ENCODE results near the gene CIB4. TPM values are rescaled to one million over a fixed set of nuclear protein-coding genes. Genes with fewer than 3 reads are reported as not detected.
A peak's percentile ranks its signal among the peaks of the same experiment; 100 is the strongest.
"Not testable (repeated sequence)": the region's sequence is repeated elsewhere in the genome, so short reads cannot be mapped to it uniquely, and the experiment has no call there.

Gene CIB4
- total and polyA plus RNA-seq, 5 donors, result not detected

- 79% methylated on average over 5 of the region's 5 CpGs for WGBS
- H3K27ac ChIP-seq (ENCODE audit: low read length), result no peak overlapping the region
- H3K9me3 ChIP-seq (ENCODE audit: control insufficient read depth, low read length), result no peaks in the 10 kb centered on the region
- H3K4me1 ChIP-seq (ENCODE audit: control insufficient read depth, insufficient read depth, low read length), result no peaks in the 10 kb centered on the region
- intact Hi-C loops (cut with DNase I), result loop anchor here in 1 of 4 donors (10.0 kb wide), 1 partner anchor 67 kb away; no protein-coding TSS in a partner anchor
- H3K27me3 ChIP-seq (ENCODE audit: control insufficient read depth, insufficient read depth), result no peaks in the 10 kb centered on the region
- no peak for DNase-seq
- H3K4me3 ChIP-seq (ENCODE audit: low read length), result no peak overlapping the region
- ATAC-seq, result no peak
These were observed 69.8 kb downstream of the CIB4 start for GRCh38 chr2:26571316-26571715.

GRCh38 chr2:26570083-26570430, 71.1 kb downstream of the CIB4 start:
- Histone ChIP-seq H3K4me3 (ENCODE audit: low read length) (no peak overlapping the region), H3K27ac (ENCODE audit: low read length) (no peak overlapping the region), H3K27me3 (ENCODE audit: control insufficient read depth, insufficient read depth) (no peaks in the 10 kb centered on the region), H3K4me1 (ENCODE audit: control insufficient read depth, insufficient read depth, low read length) (no peaks in the 10 kb centered on the region), H3K9me3 (ENCODE audit: control insufficient read depth, low read length) (no peaks in the 10 kb centered on the region)
- ATAC-seq, result no peak
- intact Hi-C loops (cut with DNase I), result loop anchor here in 1 of 4 donors (10.0 kb wide), 1 partner anchor 65 kb away; no protein-coding TSS in a partner anchor
- 78% methylated on average over 8 of the region's 8 CpGs for WGBS
- DNase-seq, result no peak

GRCh38 chr2:26569216-26570082, 71.7 kb downstream of the CIB4 start:
- Histone ChIP-seq H3K27me3 (ENCODE audit: control insufficient read depth, insufficient read depth) (no peaks in the 10 kb centered on the region), H3K27ac (ENCODE audit: low read length) (no peak overlapping the region), H3K4me1 (ENCODE audit: control insufficient read depth, insufficient read depth, low read length) (no peaks in the 10 kb centered on the region), H3K9me3 (ENCODE audit: control insufficient read depth, low read length) (no peaks in the 10 kb centered on the region), H3K4me3 (ENCODE audit: low read length) (no peak overlapping the region)
- intact Hi-C loops (cut with DNase I), result loop anchor here in 1 of 4 donors (10.0 kb wide), 1 partner anchor 65 kb away; no protein-coding TSS in a partner anchor
- ATAC-seq (no peak), DNase-seq (no peak)
- WGBS, result 72% methylated on average over 12 of the region's 12 CpGs

- H3K9me3 ChIP-seq (ENCODE audit: control insufficient read depth, low read length), result no peaks in the 10 kb centered on the region
- no peaks in the 10 kb centered on the region for H3K4me1 ChIP-seq (ENCODE audit: control insufficient read depth, insufficient read depth, low read length)
- no peaks in the 10 kb centered on the region for H3K27me3 ChIP-seq (ENCODE audit: control insufficient read depth, insufficient read depth)
- no peak overlapping the region for H3K4me3 ChIP-seq (ENCODE audit: low read length)
- intact Hi-C loops (cut with DNase I), result no loop called here
- H3K27ac ChIP-seq (ENCODE audit: low read length), result no peak overlapping the region
- 77% methylated on average over 7 of the region's 7 CpGs for WGBS
- DNase-seq (no peak), ATAC-seq (no peak)
These were observed 72.9 kb downstream of the CIB4 start for GRCh38 chr2:26568076-26568890.

- 64% methylated on average over 3 of the region's 3 CpGs for WGBS
- DNase-seq (no peak), ATAC-seq (no peak)
- H3K27ac ChIP-seq (ENCODE audit: low read length), result no peak overlapping the region
- no peak overlapping the region for H3K4me3 ChIP-seq (ENCODE audit: low read length)
- no peaks in the 10 kb centered on the region for H3K4me1 ChIP-seq (ENCODE audit: control insufficient read depth, insufficient read depth, low read length)
- H3K27me3 ChIP-seq (ENCODE audit: control insufficient read depth, insufficient read depth), result no peaks in the 10 kb centered on the region
- no peaks in the 10 kb centered on the region for H3K9me3 ChIP-seq (ENCODE audit: control insufficient read depth, low read length)
- intact Hi-C loops (cut with DNase I), result no loop called here
These were observed 73.6 kb downstream of the CIB4 start for GRCh38 chr2:26567534-26567933.

GRCh38 chr2:26566731-26567130, 74.4 kb downstream of the CIB4 start:
- 82% methylated on average over 1 of the region's 1 CpG for WGBS
- DNase-seq; H3K4me3 ChIP-seq (ENCODE audit: low read length); H3K4me1 ChIP-seq (ENCODE audit: control insufficient read depth, insufficient read depth, low read length); ATAC-seq; intact Hi-C loops (cut with DNase I); H3K27me3 ChIP-seq (ENCODE audit: control insufficient read depth, insufficient read depth); H3K27ac ChIP-seq (ENCODE audit: low read length); H3K9me3 ChIP-seq (ENCODE audit: control insufficient read depth, low read length): not testable (repeated sequence)

- no peaks in the 10 kb centered on the region for H3K9me3 ChIP-seq (ENCODE audit: control insufficient read depth, low read length)
- no peaks in the 10 kb centered on the region for H3K4me1 ChIP-seq (ENCODE audit: control insufficient read depth, insufficient read depth, low read length)
- H3K4me3 ChIP-seq (ENCODE audit: low read length), result no peak overlapping the region
- DNase-seq (no peak), ATAC-seq (no peak)
- 93% methylated on average over 6 of the region's 6 CpGs for WGBS
- no peak overlapping the region for H3K27ac ChIP-seq (ENCODE audit: low read length)
- no peaks in the 10 kb centered on the region for H3K27me3 ChIP-seq (ENCODE audit: control insufficient read depth, insufficient read depth)
- intact Hi-C loops (cut with DNase I), result no loop called here
These were observed 75.1 kb downstream of the CIB4 start for GRCh38 chr2:26566081-26566375.

- no peaks in the 10 kb centered on the region for H3K27me3 ChIP-seq (ENCODE audit: control insufficient read depth, insufficient read depth)
- 81% methylated on average over 3 of the region's 3 CpGs for WGBS
- H3K4me3 ChIP-seq (ENCODE audit: low read length), result no peak overlapping the region
- DNase-seq (no peak), ATAC-seq (no peak)
- H3K9me3 ChIP-seq (ENCODE audit: control insufficient read depth, low read length), result no peaks in the 10 kb centered on the region
- no peaks in the 10 kb centered on the region for H3K4me1 ChIP-seq (ENCODE audit: control insufficient read depth, insufficient read depth, low read length)
- intact Hi-C loops (cut with DNase I), result no loop called here
- no peak overlapping the region for H3K27ac ChIP-seq (ENCODE audit: low read length)
These were observed 77.0 kb downstream of the CIB4 start for GRCh38 chr2:26564121-26564644.

- H3K27me3 ChIP-seq (ENCODE audit: control insufficient read depth, insufficient read depth), result no peaks in the 10 kb centered on the region
- H3K4me3 ChIP-seq (ENCODE audit: low read length), result no peak overlapping the region
- intact Hi-C loops (cut with DNase I), result no loop called here
- DNase-seq (no peak), ATAC-seq (no peak)
- WGBS, result 88% methylated on average over 5 of the region's 5 CpGs
- no peak overlapping the region for H3K27ac ChIP-seq (ENCODE audit: low read length)
- no peaks in the 10 kb centered on the region for H3K9me3 ChIP-seq (ENCODE audit: control insufficient read depth, low read length)
- no peaks in the 10 kb centered on the region for H3K4me1 ChIP-seq (ENCODE audit: control insufficient read depth, insufficient read depth, low read length)
These were observed 77.5 kb downstream of the CIB4 start for GRCh38 chr2:26563686-26564085.

GRCh38 chr2:26562811-26563645, 78.1 kb downstream of the CIB4 start:
- Histone ChIP-seq H3K4me1 (ENCODE audit: control insufficient read depth, insufficient read depth, low read length) (no peaks in the 10 kb centered on the region), H3K9me3 (ENCODE audit: control insufficient read depth, low read length) (no peaks in the 10 kb centered on the region), H3K27me3 (ENCODE audit: control insufficient read depth, insufficient read depth) (no peaks in the 10 kb centered on the region), H3K4me3 (ENCODE audit: low read length) (peak overlapping the region; percentile 6), H3K27ac (ENCODE audit: low read length) (no peak overlapping the region)
- DNase-seq, result peak in 2 of 3 donors; percentile 56 to 77
- intact Hi-C loops (cut with DNase I), result no loop called here
- ATAC-seq, result peak; percentile 45 to 58
- 16% methylated on average over 28 of the region's 28 CpGs for WGBS
